SH-SY5Y (cell line): ENCODE results near the gene TLCD1.

Source experiments
- GATA2 ChIP-seq: IDR thresholded peaks from 2 replicates; pipeline ENCODE4 v1.6.1; 2011; ENCODE audit warnings: mild to moderate bottlenecking, low read depth, low read length
- GATA3 ChIP-seq: IDR thresholded peaks from 2 replicates; pipeline ENCODE4 v1.6.1; 2011; ENCODE audit warnings: low read depth, mild to moderate bottlenecking, low read length, moderate library complexity

DNA sequence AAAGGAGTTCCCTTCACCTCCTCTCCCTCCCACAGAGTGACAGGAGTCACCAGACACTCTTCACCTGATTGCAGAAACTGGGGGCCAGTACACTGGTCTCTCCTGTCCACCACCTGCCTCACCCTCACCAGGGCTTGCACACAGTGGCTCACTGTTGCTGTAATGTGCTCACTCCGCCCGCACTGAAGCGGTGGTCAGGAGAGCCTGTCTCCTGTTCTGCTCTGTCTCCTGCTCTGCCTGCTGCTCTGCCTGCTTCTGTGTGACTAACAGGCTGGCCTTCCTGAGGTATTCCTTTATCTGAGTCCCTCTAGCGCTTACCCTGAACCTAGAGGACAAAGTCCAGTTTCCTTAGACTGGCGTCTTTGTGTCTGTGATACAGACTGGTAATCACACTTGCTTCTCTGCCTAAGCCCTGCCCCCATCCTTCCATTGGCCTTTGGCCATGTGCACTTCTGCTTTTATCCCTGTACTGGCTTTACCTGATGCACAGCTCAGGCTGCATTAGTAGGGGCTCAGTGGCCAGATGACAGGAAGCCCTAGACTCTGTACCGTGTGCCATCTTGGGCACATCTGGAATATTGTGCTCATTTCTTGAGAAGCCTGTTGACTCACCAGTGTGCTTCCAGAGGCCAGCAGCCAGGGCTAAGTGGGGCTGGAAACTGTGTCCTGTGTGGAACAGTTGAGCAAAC is 27.6 kb downstream of the TLCD1 start:
- TF ChIP-seq GATA3 (no peak), GATA2 (no peak)
